H9 (cell line): ENCODE data around the gene CDKAL1. TPM values are rescaled to one million over a fixed set of nuclear protein-coding genes. Genes with fewer than 3 reads are reported as not detected.
A peak's percentile ranks its signal among the peaks of the same experiment; 100 is the strongest.

Experiments
- DNase-seq: peaks from one replicate; pipeline ENCODE4 v3.0.0-alpha.2; 2017
- H2AFZ ChIP-seq: one replicate; pipeline ENCODE4 v1.6.1; 2013; ENCODE audit warnings: mild to moderate bottlenecking, low read length, control low read depth, moderate library complexity
- H2AK5ac ChIP-seq: 2 replicates; pipeline ENCODE4 v1.6.1; 2013; ENCODE audit warnings: low read length, control low read depth, mixed read lengths; ENCODE audit not compliant: insufficient read length
- H2BK120ac ChIP-seq: one replicate; pipeline ENCODE4 v1.6.1; 2013; ENCODE audit warnings: low read depth, mild to moderate bottlenecking, low read length, control low read depth, inconsistent platforms; ENCODE audit not compliant: poor library complexity, severe bottlenecking
- H2BK12ac ChIP-seq: 2 replicates; pipeline ENCODE4 v1.6.1; 2013; ENCODE audit warnings: low read length, control low read depth, mixed read lengths, low read depth; ENCODE audit not compliant: insufficient read length
- H2BK15ac ChIP-seq: 2 replicates; pipeline ENCODE4 v1.6.1; 2013; ENCODE audit warnings: low read depth, low read length, control low read depth
- H2BK20ac ChIP-seq: one replicate; pipeline ENCODE4 v1.6.1; 2013; ENCODE audit warnings: low read depth, mild to moderate bottlenecking, low read length, control low read depth, inconsistent platforms; ENCODE audit not compliant: poor library complexity, severe bottlenecking
- H2BK5ac ChIP-seq: 2 replicates; pipeline ENCODE4 v1.6.1; 2013; ENCODE audit warnings: low read length, control low read depth, mixed read lengths; ENCODE audit not compliant: insufficient read length
- H3K14ac ChIP-seq: 2 replicates; pipeline ENCODE4 v1.6.1; 2013; ENCODE audit warnings: low read length, control low read depth; ENCODE audit not compliant: insufficient read depth
- H3K18ac ChIP-seq: 2 replicates; pipeline ENCODE4 v1.6.1; 2013; ENCODE audit warnings: low read depth, mild to moderate bottlenecking, mixed read lengths, low read length, control low read depth; ENCODE audit not compliant: insufficient read length
- H3K23ac ChIP-seq: 2 replicates; pipeline ENCODE4 v1.6.1; 2013; ENCODE audit warnings: low read length, control low read depth, mixed read lengths, low read depth; ENCODE audit not compliant: insufficient read length
- H3K23me2 ChIP-seq: 2 replicates; pipeline ENCODE4 v1.6.1; 2013; ENCODE audit warnings: low read depth, mild to moderate bottlenecking, mixed read lengths, low read length, control low read depth; ENCODE audit not compliant: insufficient read length, poor library complexity, severe bottlenecking
- H3K27ac ChIP-seq: 2 replicates; pipeline ENCODE4 v1.5.1; 2013; ENCODE audit warnings: low read length, control low read depth, mixed read lengths, low read depth; ENCODE audit not compliant: insufficient read length
- H3K27me3 ChIP-seq: 2 replicates; pipeline ENCODE4 v1.6.1; 2013; ENCODE audit warnings: low read length, control low read depth, inconsistent platforms; ENCODE audit not compliant: insufficient read depth
- H3K4ac ChIP-seq: 2 replicates; pipeline ENCODE4 v1.6.1; 2013; ENCODE audit warnings: low read depth, mild to moderate bottlenecking, control low read depth, inconsistent platforms, low read length, moderate library complexity
- H3K4me1 ChIP-seq: 2 replicates; pipeline ENCODE4 v1.6.1; 2013; ENCODE audit warnings: low read length, control low read depth, inconsistent platforms; ENCODE audit not compliant: insufficient read depth
- H3K4me2 ChIP-seq: 2 replicates; pipeline ENCODE4 v1.6.1; 2013; ENCODE audit warnings: low read length, control low read depth, mixed read lengths; ENCODE audit not compliant: insufficient read length, insufficient read depth
- H3K56ac ChIP-seq: 2 replicates; pipeline ENCODE4 v1.6.1; 2013; ENCODE audit warnings: low read depth, mild to moderate bottlenecking, mixed read lengths, low read length, control low read depth; ENCODE audit not compliant: insufficient read length
- H3K79me1 ChIP-seq: 2 replicates; pipeline ENCODE4 v1.6.1; 2013; ENCODE audit warnings: low read depth, mild to moderate bottlenecking, moderate library complexity, low read length, control low read depth, inconsistent platforms; ENCODE audit not compliant: insufficient read depth, poor library complexity, severe bottlenecking
- H3K79me2 ChIP-seq: 2 replicates; pipeline ENCODE4 v1.6.1; 2013; ENCODE audit warnings: low read length, control low read depth, inconsistent platforms; ENCODE audit not compliant: insufficient read depth
- H3K9ac ChIP-seq: 2 replicates; pipeline ENCODE4 v1.6.1; 2013; ENCODE audit warnings: low read length, control low read depth, mixed read lengths; ENCODE audit not compliant: insufficient read length; ENCODE audit errors: extremely low read depth
- H3K9me3 ChIP-seq: one replicate; pipeline ENCODE4 v1.6.1; 2013; ENCODE audit warnings: low read depth, low read length, inconsistent platforms; ENCODE audit not compliant: control insufficient read depth
- H3T11ph ChIP-seq: one replicate; pipeline ENCODE4 v1.6.1; 2013; ENCODE audit warnings: mild to moderate bottlenecking, low read length, control low read depth, inconsistent platforms
- H4K20me1 ChIP-seq: one replicate; pipeline ENCODE4 v1.6.1; 2013; ENCODE audit not compliant: control insufficient read depth, insufficient read length, insufficient read depth
- H4K5ac ChIP-seq: 2 replicates; pipeline ENCODE4 v1.6.1; 2013; ENCODE audit warnings: low read depth, mild to moderate bottlenecking, mixed read lengths, low read length, control low read depth; ENCODE audit not compliant: insufficient read length
- H4K8ac ChIP-seq: replicated peaks from 2 replicates; pipeline ENCODE4 v1.6.1; 2013; ENCODE audit warnings: low read length, control low read depth, mixed read lengths, low read depth; ENCODE audit not compliant: insufficient read length
- H4K91ac ChIP-seq: 2 replicates; pipeline ENCODE4 v1.6.1; 2013; ENCODE audit warnings: low read depth, mild to moderate bottlenecking, moderate library complexity, mixed read lengths, low read length, control low read depth; ENCODE audit not compliant: insufficient read length
- H3K27ac Mint-ChIP-seq, 3 experiments: 2 replicates in 2 of 3; 3 replicates in 1 of 3; pipeline ENCODE4 v1.8.0; 2020 to 2021; ENCODE audit warnings: mixed read lengths in 3 of 3, mild to moderate bottlenecking in 1 of 3, moderate library complexity in 1 of 3
- H3K27me3 Mint-ChIP-seq: 2 replicates; pipeline ENCODE4 v1.8.0; 2021; ENCODE audit warnings: low read depth, mild to moderate bottlenecking, moderate library complexity, mixed read lengths
- H3K36me3 Mint-ChIP-seq, 3 experiments: 2 replicates in 2 of 3; 3 replicates in 1 of 3; pipeline ENCODE4 v1.8.0; 2020 to 2021; ENCODE audit warnings: low read depth in 3 of 3, mixed read lengths in 3 of 3; ENCODE audit not compliant: insufficient read depth in 1 of 3
- H3K4me1 Mint-ChIP-seq, 2 experiments: 2 replicates each; pipeline ENCODE4 v1.8.0; 2020; ENCODE audit warnings: mixed read lengths in 2 of 2
- H3K4me3 Mint-ChIP-seq, 2 experiments: 2 replicates in 1 of 2; 3 replicates in 1 of 2; pipeline ENCODE4 v1.8.0; 2020 to 2021; ENCODE audit warnings: mild to moderate bottlenecking in 2 of 2, mixed read lengths in 2 of 2, moderate library complexity in 1 of 2
- H3K9me3 Mint-ChIP-seq, 2 experiments: 2 replicates in 1 of 2; 3 replicates in 1 of 2; pipeline ENCODE4 v1.8.0; 2020; ENCODE audit warnings: mild to moderate bottlenecking in 2 of 2, mixed read lengths in 2 of 2, moderate library complexity in 1 of 2
- WGBS: extraction: QIAGEN DNeasy Blood & Tissue Kit; methylation state at CpG from one replicate; pipeline ENCODE4 v1.1.7; 2013; ENCODE audit warnings: missing lambda C conversion rate, low lambda C conversion rate, mixed read lengths; ENCODE audit not compliant: insufficient read length; ENCODE audit errors: extremely low coverage; 5-methylcytosine and 5-hydroxymethylcytosine counted together
- total RNA-seq: library from RNA; stranded (reverse); gene quantifications from 2 replicates; pipeline ENCODE4 v1.2.1, GENCODE V29; 2021
- TF ChIP-seq, protein P1 (sequence below): fragments of 200-600 bp; sonication (generic); conservative IDR thresholded peaks from 3 replicates; pipeline ENCODE4 v1.8.0; 2021; ENCODE audit warnings: antibody characterized with exemption, mild to moderate bottlenecking

Gene CDKAL1
- total RNA-seq, 1 experiment from 2014 or later: 23.0 TPM

DNA sequence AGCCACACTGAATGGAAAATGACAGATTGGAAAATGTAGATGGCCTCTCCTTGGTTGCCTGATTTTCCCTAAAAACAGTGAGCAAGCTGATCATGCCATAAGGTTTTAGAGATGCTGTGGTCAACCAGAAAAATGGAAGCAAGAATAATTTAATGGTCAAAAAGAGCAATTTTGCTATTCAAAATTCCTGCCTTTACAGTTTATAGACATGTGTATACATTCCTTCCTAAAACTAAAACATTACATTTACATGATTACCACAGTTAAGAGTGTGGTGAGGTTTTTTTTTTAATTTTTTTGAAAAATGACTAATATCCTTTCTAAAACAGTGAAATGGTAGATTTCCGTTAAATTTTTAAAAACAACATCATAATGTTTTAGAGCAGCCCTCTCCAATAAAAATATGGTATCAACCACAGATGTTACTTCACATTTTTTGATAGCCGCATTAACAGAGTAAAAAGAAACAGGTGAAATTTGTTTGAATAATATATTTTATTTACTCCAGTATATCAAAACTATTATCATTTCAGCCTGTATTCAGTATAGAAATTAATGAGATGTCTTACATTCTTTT, 652.3 kb downstream of the CDKAL1 start:
- Histone ChIP-seq H3K79me1 (no peaks in the 10 kb centered on the region), H3K9ac (no peak overlapping the region), H3K27me3 (no peaks in the 10 kb centered on the region), H3K9me3 (no peaks in the 10 kb centered on the region), H4K20me1 (no peaks in the 10 kb centered on the region), H3K56ac (no peak overlapping the region), H3K79me2 (no peaks in the 10 kb centered on the region), H3K23me2 (no peaks in the 10 kb centered on the region), H3T11ph (no peak overlapping the region), H2BK20ac (no peak overlapping the region), H4K91ac (no peak overlapping the region), H3K4ac (no peak overlapping the region), H3K18ac (no peak overlapping the region), H3K23ac (no peak overlapping the region), H4K5ac (no peak overlapping the region), H2AK5ac (no peak overlapping the region), H2BK5ac (no peak overlapping the region), H3K27ac (no peak overlapping the region), H4K8ac (no peak overlapping the region), H2BK120ac (no peak overlapping the region), H2BK12ac (no peak overlapping the region), H3K4me1 (peaks cover 15% of the 10 kb centered on the region; the same call in 1 of the 2 replicates), H2AFZ (no peak overlapping the region), H2BK15ac (no peak overlapping the region), H3K4me2 (peak overlapping the region; percentile 14), H3K14ac (no peak overlapping the region)
- Mint-ChIP-seq H3K27ac (peak overlapping the region; percentile 73 to 88 (median 87); a peak in 5 of 7 replicates), H3K4me3 (peak overlapping the region in 1 of 2 experiments; percentile 46; a peak in 2 of 5 replicates), H3K4me1 (peaks cover 68 to 78% of the 10 kb centered on the region in 2 experiments), H3K36me3 (peaks cover 0 to 9% (median under 1%) of the 10 kb centered on the region in 3 experiments; a peak in 5 of 7 replicates), H3K9me3 (no peaks in the 10 kb centered on the region; a peak in 1 of 5 replicates), H3K27me3 (no peaks in the 10 kb centered on the region)
- no peak for DNase-seq
- TF ChIP-seq, protein P1, sequence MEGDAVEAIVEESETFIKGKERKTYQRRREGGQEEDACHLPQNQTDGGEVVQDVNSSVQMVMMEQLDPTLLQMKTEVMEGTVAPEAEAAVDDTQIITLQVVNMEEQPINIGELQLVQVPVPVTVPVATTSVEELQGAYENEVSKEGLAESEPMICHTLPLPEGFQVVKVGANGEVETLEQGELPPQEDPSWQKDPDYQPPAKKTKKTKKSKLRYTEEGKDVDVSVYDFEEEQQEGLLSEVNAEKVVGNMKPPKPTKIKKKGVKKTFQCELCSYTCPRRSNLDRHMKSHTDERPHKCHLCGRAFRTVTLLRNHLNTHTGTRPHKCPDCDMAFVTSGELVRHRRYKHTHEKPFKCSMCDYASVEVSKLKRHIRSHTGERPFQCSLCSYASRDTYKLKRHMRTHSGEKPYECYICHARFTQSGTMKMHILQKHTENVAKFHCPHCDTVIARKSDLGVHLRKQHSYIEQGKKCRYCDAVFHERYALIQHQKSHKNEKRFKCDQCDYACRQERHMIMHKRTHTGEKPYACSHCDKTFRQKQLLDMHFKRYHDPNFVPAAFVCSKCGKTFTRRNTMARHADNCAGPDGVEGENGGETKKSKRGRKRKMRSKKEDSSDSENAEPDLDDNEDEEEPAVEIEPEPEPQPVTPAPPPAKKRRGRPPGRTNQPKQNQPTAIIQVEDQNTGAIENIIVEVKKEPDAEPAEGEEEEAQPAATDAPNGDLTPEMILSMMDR: no peak
- no CpG with 5 or more reads among the region's 2 CpGs for WGBS
